HG03457 (cell line): ENCODE measurements around the gene PPP1R1B.

ENCODE experiments used
- ATAC-seq: cut with Tn5 transposase; IDR thresholded peaks from one replicate; pipeline ENCODE4 v1.9.1; 2021; ENCODE audit warnings: moderate number of reproducible peaks; ENCODE audit not compliant: unreplicated experiment

PPP1R1B gene

DNA sequence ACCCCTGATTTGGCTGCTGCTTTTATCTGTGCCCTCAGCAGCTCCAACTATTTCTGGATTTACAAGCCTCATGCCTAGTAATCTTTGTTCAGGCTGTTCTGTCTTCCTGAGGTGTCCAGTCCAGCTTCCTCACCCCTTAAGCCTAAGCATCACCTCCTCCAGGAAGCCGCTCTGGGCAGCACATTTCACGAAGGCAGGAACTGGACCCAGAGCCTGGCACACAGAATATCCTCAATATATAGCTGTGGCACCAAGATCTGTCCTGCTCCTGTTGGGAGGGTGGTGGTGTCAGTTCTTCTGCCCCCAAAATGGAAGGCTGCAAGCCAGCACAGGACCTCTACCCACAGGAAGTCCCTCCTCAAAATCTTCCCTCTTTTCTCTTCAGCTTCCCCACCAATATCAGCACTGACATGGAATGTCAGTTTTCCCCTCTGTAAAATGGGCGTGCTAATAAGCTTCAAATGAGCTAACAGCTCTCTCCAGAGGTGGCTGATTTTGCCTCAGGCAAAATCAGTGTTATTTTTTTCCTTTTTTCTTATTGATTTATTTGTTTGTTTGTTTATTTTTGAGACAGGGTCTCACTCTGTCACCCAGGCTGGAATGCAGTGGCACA is 12.1 kb upstream of the PPP1R1B start:
- no peak for ATAC-seq

DNA sequence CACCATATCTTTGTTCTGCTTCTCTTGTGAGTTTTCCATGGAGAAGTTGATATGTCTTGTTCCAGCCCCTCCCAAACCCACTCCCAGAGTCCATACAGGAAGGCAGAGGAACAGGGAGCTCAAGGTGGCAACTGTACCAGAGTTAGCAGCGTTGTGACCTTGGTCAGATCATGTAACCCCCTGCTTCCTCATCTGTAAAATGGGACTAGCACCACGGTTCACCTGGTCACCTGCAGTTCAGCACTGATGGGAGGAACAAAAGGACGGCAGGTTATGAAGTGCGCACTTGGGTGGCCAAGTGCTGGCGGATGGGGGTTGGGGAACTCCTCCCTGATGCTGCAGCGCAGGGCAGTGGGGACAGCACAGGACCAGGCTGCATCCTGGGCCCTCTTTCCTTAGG is 11.3 kb upstream of the PPP1R1B start:
- ATAC-seq: no peak

GRCh38 chr17:39617100-39617445 is 9.7 kb upstream of the PPP1R1B start:
- no peak for ATAC-seq

GRCh38 chr17:39617446-39618245 is 9.1 kb upstream of the PPP1R1B start:
- no peak for ATAC-seq

DNA sequence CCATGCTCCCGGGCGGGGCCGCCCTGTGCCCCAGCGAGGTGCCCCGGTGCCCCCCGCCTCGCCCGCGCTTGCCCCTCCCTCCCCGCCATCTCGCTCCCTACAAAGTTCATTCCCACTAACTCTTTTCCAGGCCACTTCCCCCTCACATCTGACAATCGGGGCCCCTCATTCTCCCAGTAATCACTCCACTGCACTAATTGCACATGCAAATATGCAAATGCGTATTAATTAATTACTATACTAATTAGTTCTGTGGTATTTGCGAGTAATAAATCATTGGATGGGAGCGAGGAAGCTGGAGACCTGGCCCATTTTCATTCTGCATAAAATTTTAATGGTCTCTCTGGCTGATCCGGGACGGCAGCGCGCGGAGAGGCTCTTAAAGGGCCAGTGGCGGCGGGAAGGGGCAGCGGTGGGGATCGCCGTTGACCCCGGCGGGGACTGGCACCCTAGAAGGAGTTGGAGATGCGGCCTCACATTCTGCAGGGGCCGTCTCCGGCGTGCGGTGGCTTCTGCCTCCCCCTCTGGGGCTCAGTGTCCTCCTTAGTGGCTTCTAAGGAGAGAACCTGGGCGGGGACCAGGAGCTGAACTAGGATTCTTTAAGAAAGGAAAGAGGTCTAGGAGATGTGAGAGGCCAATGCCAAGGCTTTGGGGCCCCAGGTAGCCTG is 8.4 kb upstream of the PPP1R1B start:
- no peak for ATAC-seq

- ATAC-seq: no peak
Measured at GRCh38 chr17:39618956-39619785, 7.6 kb upstream of the PPP1R1B start.

DNA sequence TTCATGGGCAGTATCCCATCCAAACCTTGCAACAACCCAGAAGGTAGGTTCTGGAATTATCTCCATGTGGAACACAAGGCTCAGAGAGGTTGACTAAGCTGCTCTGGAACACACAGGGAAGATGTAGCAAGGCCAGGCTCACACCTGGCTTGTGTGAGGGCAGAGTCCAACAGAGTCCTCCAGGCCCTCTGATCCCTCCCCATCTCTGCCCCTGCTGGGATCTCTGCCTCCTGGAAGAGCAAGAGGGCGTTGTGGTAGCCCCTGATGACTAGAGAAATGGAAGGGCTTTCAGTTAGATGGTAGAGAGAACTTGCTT is 7.0 kb upstream of the PPP1R1B start:
- no peak for ATAC-seq

- no peak for ATAC-seq
Measured at GRCh38 chr17:39621523-39622379, 5.0 kb upstream of the PPP1R1B start.

DNA sequence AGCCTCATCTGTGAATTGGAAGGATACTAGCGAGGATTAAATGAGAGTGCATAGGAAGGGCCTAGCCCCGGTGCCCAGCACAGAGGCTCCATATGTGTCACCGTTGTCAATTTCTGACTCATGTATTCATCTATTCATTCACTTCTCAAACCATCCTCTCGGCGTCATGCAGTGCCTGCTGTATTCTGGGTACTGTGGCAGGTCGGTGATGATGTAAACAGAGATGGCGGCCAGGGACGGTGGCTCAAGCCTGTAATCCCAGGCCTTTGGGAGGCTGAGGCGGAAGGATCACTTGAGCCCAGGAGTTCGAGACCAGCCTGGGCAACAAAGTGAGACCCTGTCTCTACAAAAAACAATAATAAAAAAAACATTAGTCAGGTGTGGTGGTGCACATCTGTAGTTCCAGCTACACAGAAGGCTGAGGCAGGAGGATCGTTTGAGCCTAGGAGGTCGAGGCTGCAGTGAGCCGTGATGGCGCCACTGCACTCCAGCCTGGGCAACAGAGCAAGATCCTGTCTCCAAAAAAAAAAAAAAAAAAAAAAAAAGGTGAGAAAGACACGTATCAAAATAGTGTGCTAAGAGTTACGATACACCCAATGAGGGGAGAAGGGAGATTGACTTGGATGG is 4.3 kb upstream of the PPP1R1B start:
- ATAC-seq: no peak

DNA sequence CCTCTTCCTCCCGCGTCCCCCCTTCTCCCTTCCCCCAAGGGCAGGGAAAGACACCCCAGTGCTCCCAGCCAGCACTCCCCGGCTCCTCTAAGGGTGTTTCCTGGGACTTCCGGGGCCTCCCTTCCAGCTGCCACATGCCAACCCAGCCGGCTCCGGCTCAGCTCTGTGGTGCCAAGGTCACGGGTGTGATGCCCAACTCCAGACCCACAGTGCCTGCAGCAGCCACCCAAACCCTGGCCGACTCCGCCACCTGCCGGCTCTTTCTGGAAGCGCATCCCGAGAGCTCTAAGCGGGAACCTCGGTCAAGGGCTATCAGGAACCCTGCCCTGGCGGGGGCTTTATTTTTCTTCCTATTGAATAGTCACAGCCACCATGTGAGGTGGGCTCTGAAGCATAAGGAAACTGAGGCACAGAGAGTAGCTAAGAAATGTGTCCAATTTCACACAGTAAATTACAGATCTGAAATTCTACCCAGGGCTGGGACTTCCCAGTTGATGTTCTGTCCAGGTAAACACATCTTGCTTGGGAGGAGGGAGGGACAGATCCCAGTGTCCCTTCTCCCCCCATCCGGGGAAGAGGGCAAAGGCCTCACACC is 3.3 kb upstream of the PPP1R1B start:
- ATAC-seq: no peak

GRCh38 chr17:39624313-39624712 is 2.4 kb upstream of the PPP1R1B start:
- ATAC-seq: no peak

GRCh38 chr17:39625198-39625785 is 1.5 kb upstream of the PPP1R1B start:
- ATAC-seq: no peak

GRCh38 chr17:39627047-39627711 is 427 bp downstream of the PPP1R1B start:
- ATAC-seq: no peak

DNA sequence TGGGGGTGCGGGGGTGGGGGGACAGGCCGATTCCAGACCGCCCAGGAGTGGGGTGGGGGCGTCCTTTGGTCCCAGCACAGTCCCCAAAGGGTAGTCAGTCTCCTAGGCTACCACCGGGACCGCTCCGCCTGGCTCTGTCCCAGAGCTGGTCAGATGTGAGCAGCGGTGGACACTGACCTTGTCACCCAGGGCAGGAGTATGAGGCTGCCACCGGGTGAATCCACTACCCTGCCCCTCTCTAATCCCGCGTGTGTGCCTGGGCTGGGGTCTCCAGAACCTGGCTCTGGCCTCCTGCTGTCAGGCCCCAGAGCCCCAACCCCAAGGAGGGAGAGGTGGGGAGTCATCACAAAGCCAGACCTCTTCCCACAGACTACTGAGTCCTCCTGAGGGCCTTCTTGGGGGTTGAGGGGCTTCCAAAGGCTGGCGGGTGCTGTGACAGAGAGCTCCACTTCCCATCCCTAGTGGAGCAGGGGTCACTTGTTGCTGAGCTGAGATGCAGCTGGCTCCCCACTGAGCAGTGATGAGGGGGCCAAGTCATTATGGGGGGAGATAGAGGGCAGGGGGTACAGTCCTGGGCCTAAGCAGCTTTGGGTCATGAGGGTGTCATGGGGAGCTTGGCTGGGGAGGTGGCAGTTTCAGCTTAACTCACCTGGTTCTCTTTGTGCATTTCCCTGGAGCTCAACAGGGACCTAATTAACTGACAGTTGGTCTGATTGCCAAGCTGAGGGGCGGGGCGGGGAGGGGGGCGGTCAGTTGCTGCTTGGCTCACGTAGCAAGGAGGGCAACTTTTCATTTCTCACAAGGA is 1.2 kb downstream of the PPP1R1B start:
- no peak for ATAC-seq

- no peak for ATAC-seq
Measured at GRCh38 chr17:39628655-39629493, 2.1 kb downstream of the PPP1R1B start.

GRCh38 chr17:39629494-39629880 is 2.7 kb downstream of the PPP1R1B start:
- no peak for ATAC-seq

DNA sequence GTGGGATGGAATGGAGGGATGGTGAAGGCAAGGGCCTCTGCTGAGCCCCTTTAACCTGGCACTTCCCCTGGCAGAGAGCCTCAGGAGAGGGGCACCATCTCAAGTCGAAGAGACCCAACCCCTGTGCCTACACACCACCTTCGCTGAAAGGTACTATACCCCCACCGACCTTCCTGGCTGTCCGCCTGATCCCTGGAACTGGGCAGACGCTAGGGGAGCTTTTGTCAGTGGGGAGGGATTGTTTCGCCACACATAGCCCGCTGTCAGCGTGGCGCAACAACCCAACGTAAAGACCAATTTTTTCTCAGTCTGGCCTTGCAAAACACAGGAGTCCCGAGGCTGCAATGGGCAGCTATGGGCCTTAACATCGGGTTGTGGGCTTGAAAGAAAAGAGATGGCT is 3.1 kb downstream of the PPP1R1B start:
- no peak for ATAC-seq
